ENCODE measurements around the gene ELF4. TPM values are rescaled to one million over a fixed set of nuclear protein-coding genes. Genes with fewer than 3 reads are reported as not detected.

Gene ELF4
- total RNA-seq, 3 donors from 2014 or later (not counting 1 experiment from before 2014, with no cell fraction given): 83.3 to 105 (median 98.7) TPM

DNA sequence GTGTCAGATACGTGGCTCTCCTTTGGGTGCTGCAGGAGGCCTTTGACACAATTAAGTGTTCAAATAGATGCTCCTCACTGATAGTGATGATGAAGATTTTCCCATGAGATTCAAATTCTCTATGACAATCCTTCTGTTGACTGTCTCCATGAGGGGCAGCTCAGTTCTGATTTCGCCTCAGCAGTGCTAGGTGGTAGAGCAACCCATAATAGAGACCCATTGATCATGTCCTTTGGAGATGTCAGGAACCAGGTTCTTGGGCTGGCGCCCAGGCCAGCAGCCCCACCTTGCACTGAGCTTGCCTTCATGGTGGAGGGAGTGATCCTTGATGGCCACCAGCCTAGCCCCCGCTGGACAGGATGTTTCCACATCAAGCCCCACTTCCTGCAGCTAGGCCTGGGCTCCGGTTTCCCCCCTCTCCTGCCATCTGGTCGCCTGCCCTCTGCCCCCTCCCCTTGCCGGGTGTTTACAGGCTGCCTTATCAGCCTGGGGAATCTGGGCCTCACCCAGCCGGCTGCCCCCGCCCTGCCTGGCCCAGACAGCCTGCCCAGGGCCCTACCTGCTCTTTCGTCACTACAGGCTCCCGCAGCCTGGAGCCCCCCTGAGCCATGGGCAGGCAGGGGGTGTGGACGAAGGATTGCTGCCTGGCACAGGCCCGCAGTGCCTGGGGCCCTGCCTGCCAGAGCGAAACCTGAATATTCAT is 12.6 kb downstream of the ELF4 start:
- Histone ChIP-seq H3K4me1 (ENCODE audit: control insufficient read depth, insufficient read depth, low read length) (peaks cover 83% of the 10 kb centered on the region), H3K27me3 (ENCODE audit: control insufficient read depth, insufficient read depth, low read length) (no peaks in the 10 kb centered on the region), H3K27ac (ENCODE audit: low read length) (peak overlapping the region; percentile 61), H3K9me3 (ENCODE audit: control insufficient read depth, insufficient read depth, low read length) (no peaks in the 10 kb centered on the region), H3K36me3 (ENCODE audit: control insufficient read depth, insufficient read depth, low read length) (no peaks in the 10 kb centered on the region), H3K4me3 (ENCODE audit: low read length) (no peak overlapping the region)
- H3K9me3 Mint-ChIP-seq: no peaks in the 10 kb centered on the region
- H3K36me3 Mint-ChIP-seq: peaks cover 7% of the 10 kb centered on the region
- H3K4me1 Mint-ChIP-seq: peaks cover 55 to 65% of the 10 kb centered on the region in 2 donors
- ATAC-seq: peak; percentile 56 to 89 (median 71)
- TF ChIP-seq, protein P1, sequence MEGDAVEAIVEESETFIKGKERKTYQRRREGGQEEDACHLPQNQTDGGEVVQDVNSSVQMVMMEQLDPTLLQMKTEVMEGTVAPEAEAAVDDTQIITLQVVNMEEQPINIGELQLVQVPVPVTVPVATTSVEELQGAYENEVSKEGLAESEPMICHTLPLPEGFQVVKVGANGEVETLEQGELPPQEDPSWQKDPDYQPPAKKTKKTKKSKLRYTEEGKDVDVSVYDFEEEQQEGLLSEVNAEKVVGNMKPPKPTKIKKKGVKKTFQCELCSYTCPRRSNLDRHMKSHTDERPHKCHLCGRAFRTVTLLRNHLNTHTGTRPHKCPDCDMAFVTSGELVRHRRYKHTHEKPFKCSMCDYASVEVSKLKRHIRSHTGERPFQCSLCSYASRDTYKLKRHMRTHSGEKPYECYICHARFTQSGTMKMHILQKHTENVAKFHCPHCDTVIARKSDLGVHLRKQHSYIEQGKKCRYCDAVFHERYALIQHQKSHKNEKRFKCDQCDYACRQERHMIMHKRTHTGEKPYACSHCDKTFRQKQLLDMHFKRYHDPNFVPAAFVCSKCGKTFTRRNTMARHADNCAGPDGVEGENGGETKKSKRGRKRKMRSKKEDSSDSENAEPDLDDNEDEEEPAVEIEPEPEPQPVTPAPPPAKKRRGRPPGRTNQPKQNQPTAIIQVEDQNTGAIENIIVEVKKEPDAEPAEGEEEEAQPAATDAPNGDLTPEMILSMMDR (IDR thresholded peaks at IDR 0.05): no peak
- H3K27me3 Mint-ChIP-seq (ENCODE audit: low read depth in 2 of 2): peaks cover 0 to 8% of the 10 kb centered on the region in 2 donors
- WGBS (ENCODE audit: insufficient coverage): 27% methylated on average over 14 of the region's 14 CpGs
- intact Hi-C loops (cut with micrococcal nuclease): no loop called here
- H3K27ac Mint-ChIP-seq: peak overlapping the region; percentile 90 to 93
- DNase-seq: peak in 1 of 2 donors; percentile 58
- H3K4me3 Mint-ChIP-seq: peak overlapping the region; percentile 78

DNA sequence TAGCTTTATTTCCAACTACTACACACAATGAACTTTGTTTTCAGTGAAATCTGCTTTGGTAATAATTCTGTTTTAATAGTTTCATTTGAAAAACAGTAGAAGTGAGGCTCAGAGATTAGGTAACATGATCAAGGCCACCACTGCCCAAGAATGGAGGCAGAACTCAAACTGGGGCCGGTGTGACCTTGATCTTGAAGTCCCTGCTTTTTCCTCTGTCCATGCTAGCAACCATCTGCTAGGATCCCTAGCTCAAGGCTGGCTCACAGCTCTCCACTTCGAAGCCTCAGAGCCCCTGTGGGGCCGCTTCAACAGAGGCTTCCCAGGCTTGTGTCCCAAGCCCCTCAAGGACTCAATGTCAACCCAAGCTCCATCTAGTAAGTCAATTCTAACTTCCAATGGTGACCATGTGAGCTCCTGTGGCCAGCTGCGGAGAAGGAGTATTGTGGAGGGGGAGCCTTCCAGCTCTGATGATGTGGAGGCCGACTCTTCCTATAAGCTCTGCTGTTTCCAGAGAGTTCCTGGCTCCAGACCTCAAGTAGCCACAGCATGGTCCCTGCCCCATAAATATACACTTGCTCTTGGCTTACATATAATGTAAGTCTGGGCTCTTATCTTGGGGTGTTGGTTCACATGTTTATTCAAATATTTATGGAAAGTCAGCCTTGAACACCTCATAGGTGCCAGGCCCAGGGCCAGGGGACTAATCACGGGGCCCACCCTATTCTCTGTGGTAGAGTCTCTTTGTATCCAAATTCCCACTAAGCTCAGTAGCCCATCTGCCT is 14.9 kb downstream of the ELF4 start:
- H3K9me3 ChIP-seq (ENCODE audit: control insufficient read depth, insufficient read depth, low read length): no peaks in the 10 kb centered on the region
- no peaks in the 10 kb centered on the region for H3K27me3 ChIP-seq (ENCODE audit: control insufficient read depth, insufficient read depth, low read length)
- H3K27ac Mint-ChIP-seq: peak overlapping the region; percentile 90 to 93
- TF ChIP-seq, protein P1 (IDR thresholded peaks at IDR 0.05): no peak
- DNase-seq: no peak
- H3K9me3 Mint-ChIP-seq: no peaks in the 10 kb centered on the region
- peaks cover 94% of the 10 kb centered on the region for H3K4me1 ChIP-seq (ENCODE audit: control insufficient read depth, insufficient read depth, low read length)
- intact Hi-C loops (cut with micrococcal nuclease): no loop called here
- H3K4me1 Mint-ChIP-seq: peaks cover 50 to 61% of the 10 kb centered on the region in 2 donors
- H3K27me3 Mint-ChIP-seq (ENCODE audit: low read depth in 2 of 2): no peaks in the 10 kb centered on the region
- no peak for ATAC-seq
- no peak overlapping the region for H3K4me3 ChIP-seq (ENCODE audit: low read length)
- H3K27ac ChIP-seq (ENCODE audit: low read length): peak overlapping the region; percentile 62
- WGBS (ENCODE audit: insufficient coverage): 89% methylated on average over 4 of the region's 6 CpGs
- no peaks in the 10 kb centered on the region for H3K36me3 ChIP-seq (ENCODE audit: control insufficient read depth, insufficient read depth, low read length)
- H3K4me3 Mint-ChIP-seq: peak overlapping the region; percentile 45
- no peaks in the 10 kb centered on the region for H3K36me3 Mint-ChIP-seq

DNA sequence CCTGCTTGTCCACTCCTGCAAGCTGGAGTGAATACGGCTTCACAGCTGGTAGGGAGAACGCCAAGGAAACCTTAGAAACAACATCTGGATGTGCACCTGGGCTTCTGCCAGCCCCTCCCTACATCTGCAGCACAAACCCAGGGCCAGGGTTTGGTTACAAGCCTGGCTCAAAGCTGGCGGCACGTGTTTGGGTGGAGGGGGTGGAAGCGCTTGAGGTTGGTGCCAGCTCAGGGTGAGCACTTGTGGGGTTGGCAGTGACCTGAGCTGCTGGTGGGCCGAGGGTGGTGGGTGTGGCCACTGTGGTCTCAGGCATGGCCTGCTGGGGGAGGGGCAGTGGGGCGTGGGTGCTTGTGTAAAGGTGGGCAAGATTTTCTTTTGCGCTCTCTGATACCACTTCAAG is 15.6 kb downstream of the ELF4 start:
- TF ChIP-seq, protein P1 (IDR thresholded peaks at IDR 0.05): no peak
- no peaks in the 10 kb centered on the region for H3K36me3 Mint-ChIP-seq
- Histone ChIP-seq H3K36me3 (ENCODE audit: control insufficient read depth, insufficient read depth, low read length) (no peaks in the 10 kb centered on the region), H3K27me3 (ENCODE audit: control insufficient read depth, insufficient read depth, low read length) (no peaks in the 10 kb centered on the region), H3K27ac (ENCODE audit: low read length) (no peak overlapping the region), H3K9me3 (ENCODE audit: control insufficient read depth, insufficient read depth, low read length) (no peaks in the 10 kb centered on the region), H3K4me3 (ENCODE audit: low read length) (no peak overlapping the region), H3K4me1 (ENCODE audit: control insufficient read depth, insufficient read depth, low read length) (peaks cover 93% of the 10 kb centered on the region)
- H3K27ac Mint-ChIP-seq: peak overlapping the region; percentile 90 to 93
- no peak for DNase-seq
- no peaks in the 10 kb centered on the region for H3K9me3 Mint-ChIP-seq
- ATAC-seq: no peak
- H3K27me3 Mint-ChIP-seq (ENCODE audit: low read depth in 2 of 2): no peaks in the 10 kb centered on the region
- intact Hi-C loops (cut with micrococcal nuclease): no loop called here
- 13% methylated on average over 6 of the region's 8 CpGs for WGBS (ENCODE audit: insufficient coverage)
- peak overlapping the region; percentile 45 for H3K4me3 Mint-ChIP-seq
- H3K4me1 Mint-ChIP-seq: peaks cover 46 to 58% of the 10 kb centered on the region in 2 donors

Measured in natural killer cell (primary cell).